Epithelial cell of proximal tubule (primary cell): ENCODE data around the gene SYCE3. TPM values are rescaled to one million over a fixed set of nuclear protein-coding genes. Genes with fewer than 3 reads are reported as not detected.
"Not testable (repeated sequence)": the region's sequence is repeated elsewhere in the genome, so short reads cannot be mapped to it uniquely, and the experiment has no call there.

Experiments
- DNase-seq: peaks from one replicate; pipeline ENCODE4 v3.0.0-alpha.2; 2011; ENCODE audit warnings: low read depth
- H3K4me3 ChIP-seq: 2 replicates; pipeline ENCODE4 v1.5.1; 2011; ENCODE audit warnings: low read depth, mild to moderate bottlenecking, low read length
- total RNA-seq: library from RNA; depleted of rRNA; stranded (reverse); fragments of >200 nt; gene quantifications from 2 replicates; pipeline ENCODE4 v1.2.3, GENCODE V29; 2015
- TF ChIP-seq, protein P1 (sequence below): conservative IDR thresholded peaks from 2 replicates; pipeline ENCODE4 v1.5.1; 2012; ENCODE audit warnings: low read depth, mild to moderate bottlenecking, low read length

SYCE3 gene
- total RNA-seq, 1 donor from 2014 or later = 1.0 TPM

GRCh38 chr22:50535113-50535512, 27.6 kb downstream of the SYCE3 start:
- no peak overlapping the region for H3K4me3 ChIP-seq
- TF ChIP-seq, protein P1, sequence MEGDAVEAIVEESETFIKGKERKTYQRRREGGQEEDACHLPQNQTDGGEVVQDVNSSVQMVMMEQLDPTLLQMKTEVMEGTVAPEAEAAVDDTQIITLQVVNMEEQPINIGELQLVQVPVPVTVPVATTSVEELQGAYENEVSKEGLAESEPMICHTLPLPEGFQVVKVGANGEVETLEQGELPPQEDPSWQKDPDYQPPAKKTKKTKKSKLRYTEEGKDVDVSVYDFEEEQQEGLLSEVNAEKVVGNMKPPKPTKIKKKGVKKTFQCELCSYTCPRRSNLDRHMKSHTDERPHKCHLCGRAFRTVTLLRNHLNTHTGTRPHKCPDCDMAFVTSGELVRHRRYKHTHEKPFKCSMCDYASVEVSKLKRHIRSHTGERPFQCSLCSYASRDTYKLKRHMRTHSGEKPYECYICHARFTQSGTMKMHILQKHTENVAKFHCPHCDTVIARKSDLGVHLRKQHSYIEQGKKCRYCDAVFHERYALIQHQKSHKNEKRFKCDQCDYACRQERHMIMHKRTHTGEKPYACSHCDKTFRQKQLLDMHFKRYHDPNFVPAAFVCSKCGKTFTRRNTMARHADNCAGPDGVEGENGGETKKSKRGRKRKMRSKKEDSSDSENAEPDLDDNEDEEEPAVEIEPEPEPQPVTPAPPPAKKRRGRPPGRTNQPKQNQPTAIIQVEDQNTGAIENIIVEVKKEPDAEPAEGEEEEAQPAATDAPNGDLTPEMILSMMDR = no peak
- no peak for DNase-seq

DNA sequence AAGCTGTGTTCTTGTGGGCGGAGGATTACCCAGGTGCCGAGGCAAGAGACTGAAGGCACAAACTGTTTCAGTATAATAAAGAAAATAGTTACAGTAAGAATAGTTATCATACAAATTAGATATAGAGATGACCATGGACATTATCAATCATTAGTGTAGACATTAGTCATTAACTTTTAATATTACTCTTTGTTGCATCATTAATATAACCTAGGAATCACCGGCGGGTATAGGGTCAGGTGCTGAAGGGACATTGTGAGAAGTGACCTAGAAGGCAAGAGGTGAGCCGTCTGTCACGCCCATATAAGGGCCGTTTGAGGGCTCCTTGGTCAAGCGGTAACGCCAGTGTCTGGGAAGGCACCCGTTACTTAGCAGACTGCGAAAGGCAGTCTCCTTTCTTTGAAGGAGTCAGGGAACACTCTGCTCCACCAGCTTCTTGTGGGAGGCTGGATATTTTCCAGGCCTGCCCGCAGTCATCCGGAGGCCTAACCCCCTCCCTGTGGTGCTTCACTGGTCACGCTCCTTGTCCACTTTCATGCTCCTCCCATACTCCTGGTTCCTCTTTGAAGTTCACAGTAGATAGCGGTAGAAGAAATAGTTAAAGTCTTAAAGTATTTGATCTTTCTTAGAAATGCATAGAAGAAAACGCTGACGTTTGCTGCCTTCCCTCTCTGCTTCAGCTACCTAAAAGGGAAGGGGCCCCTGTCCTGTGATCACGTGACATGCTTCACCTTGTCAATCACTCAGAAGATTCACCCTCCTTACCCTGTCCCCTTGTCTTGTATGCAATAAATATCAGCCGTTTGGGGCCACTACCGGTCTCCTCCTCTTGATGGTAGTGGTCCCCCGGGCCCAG, 28.6 kb downstream of the SYCE3 start:
- not testable (repeated sequence) for H3K4me3 ChIP-seq, DNase-seq

DNA sequence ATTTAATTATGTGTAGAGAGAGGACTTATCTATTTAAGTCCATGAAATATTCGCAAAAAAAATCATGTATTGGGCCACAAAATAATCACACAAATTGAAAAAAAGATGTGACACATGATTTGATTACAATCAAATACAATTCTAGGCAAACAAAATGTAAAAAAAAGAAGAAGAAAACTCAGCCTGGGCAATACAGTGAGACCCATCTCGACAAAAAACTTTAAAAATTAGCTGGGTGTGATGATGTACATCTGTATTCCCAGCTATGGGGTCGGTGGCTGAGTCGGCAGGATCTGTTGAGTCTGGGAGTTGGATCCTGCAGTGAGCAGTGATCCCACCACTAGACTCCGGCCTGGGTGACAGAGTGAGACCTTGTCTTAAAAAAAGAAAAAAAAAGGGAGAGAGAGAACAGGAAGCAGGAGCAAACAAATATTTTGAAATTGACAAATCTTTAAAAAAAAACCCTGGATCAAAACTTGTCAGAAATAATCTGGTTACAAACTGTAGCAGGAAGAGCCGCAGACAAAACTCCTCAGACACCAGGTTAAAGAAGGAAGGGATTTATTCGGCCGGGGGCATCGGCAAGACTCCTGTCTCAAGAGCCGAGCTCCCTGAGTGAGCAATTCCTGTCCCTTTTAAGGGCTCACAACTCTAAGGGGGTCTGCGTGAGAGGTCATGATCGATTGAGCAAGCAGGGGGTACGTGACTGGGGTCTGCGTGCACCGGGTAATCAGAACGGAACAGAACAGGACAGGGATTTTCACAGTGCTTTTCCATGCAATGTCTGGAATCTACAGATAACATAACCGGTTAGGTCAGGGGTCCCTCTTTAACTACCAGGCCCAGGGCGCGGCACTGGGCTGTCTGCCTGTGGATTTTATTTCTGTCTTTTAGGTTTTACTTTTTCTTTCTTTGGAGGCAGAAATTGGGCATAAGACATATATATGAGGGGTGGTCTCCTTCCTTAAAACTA, 29.6 kb downstream of the SYCE3 start:
- TF ChIP-seq, protein P1 = no peak
- DNase-seq = no peak
- H3K4me3 ChIP-seq = peak overlapping the region; percentile 82

DNA sequence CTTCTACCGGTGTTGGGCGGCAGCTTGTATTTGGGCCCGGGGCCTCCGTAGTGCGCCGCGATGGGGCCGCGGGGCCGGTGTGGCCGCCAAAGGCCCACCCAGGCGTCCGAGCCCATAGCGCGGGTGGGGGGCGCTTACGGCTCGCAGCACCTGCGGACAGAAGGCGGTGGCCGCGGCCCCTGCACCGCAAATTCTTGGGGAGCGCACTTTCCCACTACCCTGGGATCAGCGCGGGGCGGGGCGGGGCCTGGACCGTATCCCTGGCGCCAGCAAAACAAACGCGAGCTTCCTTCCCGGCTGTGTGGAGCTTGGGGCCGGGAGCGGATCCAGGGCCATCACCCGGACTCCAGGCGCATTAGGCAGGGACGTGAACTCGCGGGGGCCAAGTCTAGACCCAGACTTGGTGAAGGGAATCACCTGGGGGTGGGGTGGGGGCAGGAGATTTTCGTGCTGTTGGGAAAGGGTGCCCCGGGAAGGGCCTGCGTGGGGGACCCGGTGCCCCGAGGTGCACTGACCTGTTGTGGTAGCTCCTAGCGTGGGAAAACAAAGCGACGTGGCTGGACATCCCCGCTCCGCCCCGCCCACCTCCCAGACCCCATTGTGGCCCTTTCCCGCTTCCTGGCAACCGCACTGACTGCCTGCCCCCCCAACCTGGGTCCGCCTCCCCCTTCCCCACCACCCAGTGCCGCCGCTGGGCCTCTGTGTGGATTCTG, 30.6 kb downstream of the SYCE3 start:
- DNase-seq = no peak
- peak overlapping the region; percentile 82 for H3K4me3 ChIP-seq
- TF ChIP-seq, protein P1 = no peak

- H3K4me3 ChIP-seq = peak overlapping the region; percentile 82
- TF ChIP-seq, protein P1 = no peak
- no peak for DNase-seq
Observed at GRCh38 chr22:50531546-50531961, 31.2 kb downstream of the SYCE3 start.

GRCh38 chr22:50530877-50531545, 31.7 kb downstream of the SYCE3 start:
- TF ChIP-seq, protein P1 = no peak
- DNase-seq = no peak
- H3K4me3 ChIP-seq = peak overlapping the region; percentile 82
